Measurements from ENCODE around the gene PLA2G2E. TPM values are rescaled to one million over a fixed set of nuclear protein-coding genes. Genes with fewer than 3 reads are reported as not detected.

The PLA2G2E gene
- total and polyA plus RNA-seq, 10 donors, result not detected

GRCh38 chr1:19892628-19893168, 30.7 kb downstream of the PLA2G2E start:
- no peak for DNase-seq
- no peak for TF ChIP-seq CTCF (IDR thresholded peaks at IDR 0.05 in 8 of 11, conservative IDR thresholded peaks at IDR 0.05 in 3 of 11)
- TF ChIP-seq POLR2AphosphoS5 (IDR thresholded peaks at IDR 0.05), result no peak
- TF ChIP-seq POLR2A (IDR thresholded peaks at IDR 0.05), result no peak
- intact Hi-C loops (cut with DNase I; ENCODE audit: low total_unique reads), result no loop called here
- Histone ChIP-seq H3K27me3 (replicated peaks in 1 of 7) (no peaks in the 10 kb centered on the region), H3K36me3 (peaks cover 0 to 82% (median 44%) of the 10 kb centered on the region in 6 donors), H3K4me3 (no peak overlapping the region), H3K27ac (no peak overlapping the region), H3K9me3 (no peaks in the 10 kb centered on the region), H3K4me1 (peaks cover 0 to 5% (median 0%) of the 10 kb centered on the region in 6 donors)
- 82 to 88% (median 86%) methylated on average over 6 of the region's 6 CpGs for WGBS, 5 donors

GRCh38 chr1:19892129-19892528, 31.3 kb downstream of the PLA2G2E start:
- peaks cover 0 to 10% (median 0%) of the 10 kb centered on the region in 6 donors for H3K4me1 ChIP-seq
- WGBS, 5 donors, result 91 to 96% (median 93%) methylated on average over 3 of the region's 3 CpGs
- H3K27ac ChIP-seq, result no peak overlapping the region
- no peak overlapping the region for H3K4me3 ChIP-seq
- peaks cover 0 to 82% (median 40%) of the 10 kb centered on the region in 6 donors for H3K36me3 ChIP-seq
- intact Hi-C loops (cut with DNase I; ENCODE audit: low total_unique reads), result no loop called here
- TF ChIP-seq CTCF (IDR thresholded peaks at IDR 0.05 in 8 of 11, conservative IDR thresholded peaks at IDR 0.05 in 3 of 11) (no peak), POLR2AphosphoS5 (IDR thresholded peaks at IDR 0.05) (no peak), POLR2A (IDR thresholded peaks at IDR 0.05) (no peak)
- no peak for DNase-seq
- no peaks in the 10 kb centered on the region for H3K27me3 ChIP-seq (replicated peaks in 1 of 7)
- no peaks in the 10 kb centered on the region for H3K9me3 ChIP-seq

GRCh38 chr1:19889656-19890055, 33.8 kb downstream of the PLA2G2E start:
- no peak for DNase-seq

GRCh38 chr1:19888112-19888511, 35.3 kb downstream of the PLA2G2E start:
- DNase-seq, result no peak
- intact Hi-C loops (cut with DNase I; ENCODE audit: low total_unique reads), result no loop called here
- Histone ChIP-seq H3K9me3 (no peaks in the 10 kb centered on the region), H3K27ac (no peak overlapping the region), H3K27me3 (replicated peaks in 1 of 7) (no peaks in the 10 kb centered on the region), H3K4me3 (no peak overlapping the region), H3K36me3 (peaks cover 0 to 43% (median 18%) of the 10 kb centered on the region in 6 donors), H3K4me1 (peaks cover 9 to 37% (median 19%) of the 10 kb centered on the region in 6 donors)
- 83 to 88% (median 85%) methylated on average over 1 of the region's 1 CpG for WGBS, 5 donors
- TF ChIP-seq POLR2A (IDR thresholded peaks at IDR 0.05), result no peak
- no peak for TF ChIP-seq POLR2AphosphoS5 (IDR thresholded peaks at IDR 0.05)
- no peak for TF ChIP-seq CTCF (IDR thresholded peaks at IDR 0.05 in 8 of 11, conservative IDR thresholded peaks at IDR 0.05 in 3 of 11)

More at GRCh38 chr1:19889656-19890055, 33.8 kb downstream of the PLA2G2E start:
- Histone ChIP-seq H3K36me3 (peaks cover 0 to 59% (median 24%) of the 10 kb centered on the region in 6 donors), H3K9me3 (no peaks in the 10 kb centered on the region), H3K4me1 (peaks cover 0 to 22% (median 5%) of the 10 kb centered on the region in 6 donors), H3K4me3 (no peak overlapping the region), H3K27me3 (replicated peaks in 1 of 7) (no peaks in the 10 kb centered on the region), H3K27ac (no peak overlapping the region)
- TF ChIP-seq POLR2AphosphoS5 (IDR thresholded peaks at IDR 0.05) (no peak), CTCF (IDR thresholded peaks at IDR 0.05 in 8 of 11, conservative IDR thresholded peaks at IDR 0.05 in 3 of 11) (no peak), POLR2A (IDR thresholded peaks at IDR 0.05) (no peak)
- intact Hi-C loops (cut with DNase I; ENCODE audit: low total_unique reads), result no loop called here

Data from spleen (tissue), 11 donors.